GM12891 (cell line): ENCODE results near the gene SIK2.

Experiments
- PAX5 ChIP-seq: IDR thresholded peaks from 2 replicates; pipeline ENCODE4 v1.6.1; 2011; ENCODE audit warnings: low read length, moderate library complexity, mild to moderate bottlenecking; ENCODE audit not compliant: insufficient read depth, severe bottlenecking
- POLR2A ChIP-seq: IDR thresholded peaks from 2 replicates; pipeline ENCODE4 v1.6.1; 2011; ENCODE audit warnings: low read depth, low read length, control low read depth
- POLR2AphosphoS5 ChIP-seq: IDR thresholded peaks from 2 replicates; pipeline ENCODE4 v1.6.1; 2011; ENCODE audit warnings: low read depth, low read length, control low read depth
- SPI1 ChIP-seq: IDR thresholded peaks from 2 replicates; pipeline ENCODE4 v1.6.1; 2011; ENCODE audit warnings: low read depth, low read length, control low read depth
- TAF1 ChIP-seq: IDR thresholded peaks from 2 replicates; pipeline ENCODE4 v1.6.1; 2011; ENCODE audit warnings: low read depth, low read length, control low read depth

GRCh38 chr11:111620518-111620917, 18.3 kb downstream of the SIK2 start:
- TF ChIP-seq PAX5: no peak
- no peak for TF ChIP-seq POLR2AphosphoS5
- no peak for TF ChIP-seq TAF1
- TF ChIP-seq POLR2A: no peak
- TF ChIP-seq SPI1: no peak
